GM21360 (cell line): ENCODE measurements around the gene SLC9B2.

ENCODE experiments used
- ATAC-seq: cut with Tn5 transposase; IDR thresholded peaks from one replicate; pipeline ENCODE4 v1.9.1; 2021; ENCODE audit warnings: mild to moderate bottlenecking, moderate library complexity; ENCODE audit not compliant: unreplicated experiment

Gene SLC9B2, protein sequence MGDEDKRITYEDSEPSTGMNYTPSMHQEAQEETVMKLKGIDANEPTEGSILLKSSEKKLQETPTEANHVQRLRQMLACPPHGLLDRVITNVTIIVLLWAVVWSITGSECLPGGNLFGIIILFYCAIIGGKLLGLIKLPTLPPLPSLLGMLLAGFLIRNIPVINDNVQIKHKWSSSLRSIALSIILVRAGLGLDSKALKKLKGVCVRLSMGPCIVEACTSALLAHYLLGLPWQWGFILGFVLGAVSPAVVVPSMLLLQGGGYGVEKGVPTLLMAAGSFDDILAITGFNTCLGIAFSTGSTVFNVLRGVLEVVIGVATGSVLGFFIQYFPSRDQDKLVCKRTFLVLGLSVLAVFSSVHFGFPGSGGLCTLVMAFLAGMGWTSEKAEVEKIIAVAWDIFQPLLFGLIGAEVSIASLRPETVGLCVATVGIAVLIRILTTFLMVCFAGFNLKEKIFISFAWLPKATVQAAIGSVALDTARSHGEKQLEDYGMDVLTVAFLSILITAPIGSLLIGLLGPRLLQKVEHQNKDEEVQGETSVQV

GRCh38 chr4:103076747-103077347 lies at the start of gene SLC9B2:
SLC9B2 (minus strand) TSS chr4:103076761; CDS start chr4:103067550, 9,211 bp downstream.
- ATAC-seq: peak; percentile 39

- ATAC-seq: no peak
These were observed 49.6 kb upstream of the SLC9B2 start for GRCh38 chr4:103126126-103126525.

DNA sequence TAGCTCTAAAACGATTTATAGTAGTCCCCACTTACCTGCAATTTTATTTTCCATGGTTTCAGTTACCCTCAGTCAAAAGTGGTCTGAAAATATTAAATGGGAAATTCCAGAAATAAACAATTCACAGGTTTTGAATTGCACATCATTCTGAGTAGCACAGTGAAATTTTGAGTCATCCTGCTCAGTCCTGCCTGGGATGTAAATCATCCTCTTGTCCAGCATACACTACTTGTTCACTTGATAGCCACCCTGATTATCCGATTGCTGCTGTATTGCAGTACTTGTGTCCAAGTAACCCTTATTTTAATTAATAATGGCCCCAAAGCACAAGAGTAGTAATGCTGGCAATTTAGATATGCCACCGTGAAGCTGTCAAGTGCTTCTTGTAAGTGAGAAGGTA lies 46.6 kb upstream of the SLC9B2 start:
- no peak for ATAC-seq

- no peak for ATAC-seq
These were observed 41.6 kb upstream of the SLC9B2 start for GRCh38 chr4:103118166-103118565.

DNA sequence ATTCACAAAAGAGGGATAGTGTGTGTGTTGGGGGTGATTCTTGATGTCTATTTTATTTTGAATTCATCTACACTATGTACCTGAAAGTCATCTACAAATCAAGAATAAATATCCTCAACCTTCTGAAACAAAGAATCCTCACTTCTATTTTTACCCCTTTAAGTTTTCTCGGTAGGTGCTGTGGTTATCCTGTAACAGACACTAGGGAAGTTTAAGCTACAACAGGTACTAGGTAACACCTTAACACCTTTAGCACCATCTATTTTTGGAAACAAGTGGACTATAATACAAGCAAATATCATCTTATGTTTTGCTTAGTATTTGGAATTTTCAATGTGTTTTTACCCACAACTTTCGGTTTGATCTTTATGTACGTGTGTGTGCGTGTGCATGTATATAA lies 35.0 kb upstream of the SLC9B2 start:
- no peak for ATAC-seq

DNA sequence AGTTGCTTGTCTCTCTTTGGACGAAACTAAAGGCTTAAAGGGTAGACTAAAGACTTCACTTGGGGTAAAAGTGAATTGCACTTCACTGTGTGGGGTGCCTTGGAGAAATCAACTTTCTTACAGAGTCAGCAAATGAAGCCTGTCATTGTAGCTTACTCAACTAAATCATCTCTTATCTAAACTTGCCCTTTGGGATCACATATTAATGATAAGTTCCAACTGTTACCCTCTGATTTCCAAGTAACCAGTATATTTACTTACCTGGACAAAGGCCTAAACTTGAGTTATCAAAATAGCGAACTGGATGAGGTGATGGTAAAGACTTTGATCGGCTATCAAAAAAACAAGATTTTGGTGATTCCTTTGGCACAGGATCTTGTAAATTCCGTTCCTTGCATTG lies 32.0 kb upstream of the SLC9B2 start:
- ATAC-seq: no peak

- no peak for ATAC-seq
These were observed 29.2 kb upstream of the SLC9B2 start for GRCh38 chr4:103105558-103106356.

DNA sequence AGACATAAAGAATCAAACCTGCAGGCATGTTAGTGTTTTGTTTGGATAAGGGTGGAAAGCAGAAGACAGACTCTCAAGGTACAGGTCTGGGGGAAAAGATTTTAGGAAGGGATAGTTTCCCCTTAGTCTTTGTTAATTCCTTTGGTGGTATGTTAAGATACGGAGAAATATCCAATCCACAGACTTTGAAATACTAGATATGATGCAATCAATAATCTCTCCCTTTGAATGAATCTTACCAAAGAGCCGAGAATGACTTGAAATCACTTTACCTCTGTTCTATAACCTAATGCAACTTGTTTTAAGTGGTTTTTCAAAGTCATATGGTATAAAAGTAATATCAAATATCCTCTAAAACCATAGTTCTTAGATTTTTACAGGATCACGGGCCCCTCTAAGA lies 28.3 kb upstream of the SLC9B2 start:
- no peak for ATAC-seq

GRCh38 chr4:103100691-103101090 lies 24.1 kb upstream of the SLC9B2 start:
- no peak for ATAC-seq

DNA sequence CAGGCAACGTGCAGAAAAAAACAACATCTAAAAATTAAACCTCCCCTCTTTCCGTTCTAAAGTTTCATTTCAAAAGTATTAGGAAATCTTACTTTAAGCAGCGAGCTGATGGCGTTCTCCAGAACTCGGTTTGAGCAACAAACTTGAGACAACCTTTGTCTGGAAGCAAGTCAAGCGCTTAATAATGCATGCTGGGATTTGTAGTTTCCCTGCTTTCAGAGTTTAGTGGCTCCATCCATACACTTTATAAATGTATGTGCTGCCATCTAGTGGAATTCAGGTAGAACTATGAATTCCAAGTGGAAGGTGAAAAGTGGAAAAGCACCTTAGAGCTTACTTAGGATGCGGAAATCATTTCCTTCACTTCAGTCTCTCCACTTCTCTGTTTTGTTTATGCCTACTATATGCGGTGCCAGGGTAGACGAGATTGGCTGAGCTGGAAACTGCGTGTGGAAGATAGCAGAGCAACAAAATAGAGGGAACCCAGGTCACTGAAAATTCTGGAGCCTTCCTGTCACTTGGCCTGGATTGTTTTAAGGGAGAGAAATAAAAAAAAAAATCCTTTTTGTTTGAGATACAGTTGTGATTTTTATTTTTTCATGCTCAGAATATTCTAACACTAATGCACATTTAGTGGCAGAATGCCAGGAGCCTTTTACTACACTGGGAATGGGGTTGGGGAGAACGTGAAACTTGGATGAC lies 23.3 kb upstream of the SLC9B2 start, which contains the start of gene BDH2:
Gene BDH2, minus strand, starts transcription at position 144 of the 702 bp plus-strand sequence. CDS start 3,580 bp downstream, outside the sequence.
- ATAC-seq: peak; percentile 96

DNA sequence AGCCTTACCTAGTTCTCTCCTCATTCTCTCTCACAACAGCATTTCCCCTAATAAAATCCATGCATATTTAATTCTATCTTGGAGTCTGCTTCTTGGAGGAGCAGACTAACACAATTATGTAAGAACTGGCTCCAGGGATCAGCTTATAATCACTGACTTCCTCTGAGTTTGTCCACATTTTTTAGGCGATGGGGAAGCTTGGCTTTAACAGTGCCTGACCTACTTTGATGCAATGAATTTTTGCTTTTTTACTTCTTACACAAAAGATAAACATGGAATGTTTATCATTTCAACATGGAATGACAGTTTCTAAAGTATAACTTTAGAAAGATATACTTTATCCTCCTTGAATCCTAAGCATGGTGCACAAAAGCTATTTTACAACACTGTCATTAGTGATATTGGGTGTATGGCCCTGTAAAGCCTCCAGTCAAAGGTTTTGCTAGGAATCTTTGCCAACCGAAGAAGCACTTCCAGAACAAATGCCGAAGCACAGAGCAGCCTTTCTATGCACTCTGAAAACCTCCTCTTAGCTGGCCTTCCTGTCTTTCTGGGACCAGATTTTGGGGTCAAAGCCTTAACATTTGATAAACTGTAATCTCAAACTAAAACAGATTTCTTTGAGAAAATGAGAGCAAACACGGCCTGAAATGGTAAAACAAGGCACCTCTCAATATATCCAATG lies 22.3 kb upstream of the SLC9B2 start:
- ATAC-seq: no peak

DNA sequence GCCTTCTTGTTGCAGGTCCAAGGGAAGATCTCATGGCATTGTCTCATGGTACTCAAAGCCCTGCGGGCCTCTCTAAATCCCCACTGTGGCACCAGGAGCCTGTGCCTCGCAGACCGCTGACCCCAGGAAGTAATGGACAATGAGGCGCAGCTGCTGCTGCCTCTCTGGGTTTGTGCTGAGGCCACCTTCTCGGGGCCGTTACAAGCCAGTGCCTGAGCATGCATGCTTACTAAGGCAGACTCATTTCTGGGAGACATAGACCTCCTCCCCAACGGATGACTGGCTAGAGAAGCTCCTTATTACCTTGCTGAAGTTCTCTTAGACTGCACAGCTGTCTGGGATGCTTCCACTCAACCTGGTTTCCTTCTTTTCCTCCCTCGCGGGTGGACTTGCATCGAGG lies 21.8 kb upstream of the SLC9B2 start:
- no peak for ATAC-seq

DNA sequence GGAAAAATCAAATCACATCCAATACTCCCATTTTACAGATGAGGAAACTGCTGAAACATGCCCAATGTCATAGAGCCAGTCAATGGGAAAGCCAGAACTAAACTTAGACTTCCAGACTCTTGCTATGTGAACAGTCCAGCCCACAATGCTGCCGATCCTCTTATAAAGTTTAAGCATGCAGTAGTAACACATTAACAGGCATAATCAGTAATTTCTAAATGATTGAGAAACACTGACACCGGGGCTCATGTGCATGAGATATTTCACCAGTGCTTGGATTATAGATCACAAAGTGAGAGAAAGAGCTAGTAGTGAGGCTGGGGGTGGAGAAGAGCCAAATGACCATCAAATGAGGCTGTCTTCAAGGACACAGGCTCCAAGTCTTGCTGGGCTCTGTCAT lies 20.6 kb upstream of the SLC9B2 start:
- no peak for ATAC-seq

DNA sequence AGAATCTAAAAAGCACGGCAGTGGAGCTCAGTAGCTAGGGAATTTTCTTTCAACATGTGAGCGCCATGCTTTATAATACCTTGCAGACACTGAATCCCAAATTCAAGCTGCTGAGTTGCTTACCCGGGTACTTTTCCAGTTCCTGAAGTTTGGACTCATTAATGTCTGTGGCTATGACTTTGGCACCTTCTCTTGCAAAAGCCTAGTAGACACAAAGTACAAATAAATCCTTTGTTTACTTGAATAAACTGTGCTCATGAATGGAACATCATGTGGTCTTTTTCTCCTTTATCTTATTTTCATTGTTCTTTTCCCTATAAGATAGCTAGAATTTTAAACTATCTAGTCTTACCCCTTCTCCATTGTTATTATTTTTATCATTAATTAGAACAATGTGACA lies 18.5 kb upstream of the SLC9B2 start:
- no peak for ATAC-seq

GRCh38 chr4:103092245-103092644 lies 15.7 kb upstream of the SLC9B2 start:
- ATAC-seq: no peak

GRCh38 chr4:103091601-103092223 lies 15.2 kb upstream of the SLC9B2 start:
- peak; percentile 64 for ATAC-seq

DNA sequence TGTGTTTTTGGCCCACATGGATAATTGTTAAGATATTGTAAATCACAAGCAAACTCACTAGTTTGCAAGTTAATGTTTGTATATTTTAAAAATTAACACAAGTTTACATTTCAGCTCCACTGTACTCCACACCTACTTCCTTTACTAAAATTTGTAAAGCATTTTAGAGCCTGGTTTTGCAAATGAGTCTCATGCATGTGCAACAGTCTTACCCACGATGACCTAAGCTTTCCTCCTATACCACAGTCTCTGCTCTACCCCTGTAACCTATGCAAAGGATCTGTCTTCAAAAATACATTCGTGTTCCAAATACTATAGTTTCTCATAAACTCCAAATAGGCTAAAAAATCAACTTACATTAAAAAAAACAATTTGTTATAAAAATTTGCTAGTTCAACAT lies 12.9 kb upstream of the SLC9B2 start:
- ATAC-seq: no peak

- no peak for ATAC-seq
These were observed 10.0 kb upstream of the SLC9B2 start for GRCh38 chr4:103086551-103086950.

GRCh38 chr4:103085555-103086196 lies 9.1 kb upstream of the SLC9B2 start:
- no peak for ATAC-seq
